Esophagus muscularis mucosa (tissue), 4 donors: ENCODE data around the gene AK4.

Experiments
- CTCF ChIP-seq, 3 experiments: fragments of 200-600 bp in 2 of 3; fragments of 450-650 bp in 1 of 3; sonication (generic) in 2 of 3; IDR thresholded peaks; one replicate each; pipeline ENCODE4 v1.5.1; 2017 to 2019; ENCODE audit warnings: antibody characterized with exemption in 3 of 3, mild to moderate bottlenecking in 2 of 3, moderate library complexity in 1 of 3
- EP300 ChIP-seq: sonication (generic); formaldehyde crosslinking; IDR thresholded peaks from one replicate; pipeline ENCODE4 v1.6.1; 2017; ENCODE audit warnings: antibody characterized with exemption
- POLR2A ChIP-seq: fragments of 450-650 bp; IDR thresholded peaks from one replicate; pipeline ENCODE4 v1.6.1; 2017; ENCODE audit warnings: antibody characterized with exemption, moderate library complexity, mild to moderate bottlenecking, low read depth
- POLR2AphosphoS5 ChIP-seq, 2 donors: sonication (generic); formaldehyde crosslinking; IDR thresholded peaks; one replicate each; pipeline ENCODE4 v1.6.1; 2017; ENCODE audit warnings: antibody characterized with exemption in 2 of 2

- TF ChIP-seq POLR2A (no peak), CTCF (IDR thresholded peaks at IDR 0.05) (no peak), EP300 (no peak), POLR2AphosphoS5 (IDR thresholded peaks at IDR 0.05) (no peak)
Observed at GRCh38 chr1:65267683-65268082, 119.7 kb downstream of the AK4 start.
